ENCODE results near the gene FXYD2.

GRCh38 chr11:117857734-117858414, 33.3 kb upstream of the FXYD2 start:
- TF ChIP-seq CTCF (IDR thresholded peaks at IDR 0.05; ENCODE audit: insufficient read depth, low read depth, low read length) (no peak), EZH2 (IDR thresholded peaks at IDR 0.05; ENCODE audit: insufficient read depth, low read length) (no peak)
